Measurements from ENCODE around the gene HPCAL1.
"Not testable (repeated sequence)": the region's sequence is repeated elsewhere in the genome, so short reads cannot be mapped to it uniquely, and the experiment has no call there.

Gene HPCAL1

GRCh38 chr2:10435820-10436204 is 133.1 kb downstream of the HPCAL1 start:
- no peak for DNase-seq (ENCODE audit: low read depth in 1 of 2, low spot score in 1 of 2)

GRCh38 chr2:10436583-10437110 is 133.9 kb downstream of the HPCAL1 start:
- no peak for DNase-seq (ENCODE audit: low read depth in 1 of 2, low spot score in 1 of 2)

GRCh38 chr2:10437806-10438205 is 135.1 kb downstream of the HPCAL1 start:
- DNase-seq (ENCODE audit: low read depth in 1 of 2, low spot score in 1 of 2): no peak

GRCh38 chr2:10438688-10439087 is 136.0 kb downstream of the HPCAL1 start:
- no peak for DNase-seq (ENCODE audit: low read depth in 1 of 2, low spot score in 1 of 2)

GRCh38 chr2:10439185-10439879 is 136.6 kb downstream of the HPCAL1 start:
- DNase-seq (ENCODE audit: low read depth in 1 of 2, low spot score in 1 of 2): no peak

- no peak for DNase-seq (ENCODE audit: low read depth in 1 of 2, low spot score in 1 of 2)
Measured at GRCh38 chr2:10439971-10440370, 137.3 kb downstream of the HPCAL1 start.

- DNase-seq (ENCODE audit: low read depth in 1 of 2, low spot score in 1 of 2): no peak
Measured at GRCh38 chr2:10440736-10441135, 138.0 kb downstream of the HPCAL1 start.

- no peak for DNase-seq (ENCODE audit: low read depth in 1 of 2, low spot score in 1 of 2)
Measured at GRCh38 chr2:10441948-10442347, 139.2 kb downstream of the HPCAL1 start.

- not testable (repeated sequence) for DNase-seq (ENCODE audit: low read depth in 1 of 2, low spot score in 1 of 2)
Measured at GRCh38 chr2:10442469-10443126, 139.9 kb downstream of the HPCAL1 start.

- no peak for DNase-seq (ENCODE audit: low read depth in 1 of 2, low spot score in 1 of 2)
Measured at GRCh38 chr2:10444463-10444862, 141.8 kb downstream of the HPCAL1 start.

- no peak for DNase-seq (ENCODE audit: low read depth in 1 of 2, low spot score in 1 of 2)
Measured at GRCh38 chr2:10446631-10447030, 143.9 kb downstream of the HPCAL1 start.

- no peak for DNase-seq (ENCODE audit: low read depth in 1 of 2, low spot score in 1 of 2)
Measured at GRCh38 chr2:10447300-10447894, 144.7 kb downstream of the HPCAL1 start.

- DNase-seq (ENCODE audit: low read depth in 1 of 2, low spot score in 1 of 2): peak; percentile 98 to 99
Measured at GRCh38 chr2:10447895-10448575, 145.3 kb downstream of the HPCAL1 start, which contains the start of gene ODC1. Gene ODC1 (minus strand): TSS chr2:10448327. CDS start chr2:10445032, 3,295 bp downstream.

- peak; percentile 85 to 95 for DNase-seq (ENCODE audit: low read depth in 1 of 2, low spot score in 1 of 2)
Measured at GRCh38 chr2:10448576-10449485, 146.1 kb downstream of the HPCAL1 start.

GRCh38 chr2:10449486-10449831 is 146.8 kb downstream of the HPCAL1 start:
- no peak for DNase-seq (ENCODE audit: low read depth in 1 of 2, low spot score in 1 of 2)

- DNase-seq (ENCODE audit: low read depth in 1 of 2, low spot score in 1 of 2): no peak
Measured at GRCh38 chr2:10449838-10450691, 147.4 kb downstream of the HPCAL1 start.

- no peak for DNase-seq (ENCODE audit: low read depth in 1 of 2, low spot score in 1 of 2)
Measured at GRCh38 chr2:10451819-10452218, 149.1 kb downstream of the HPCAL1 start.

- DNase-seq (ENCODE audit: low read depth in 1 of 2, low spot score in 1 of 2): no peak
Measured at GRCh38 chr2:10452312-10452711, 149.6 kb downstream of the HPCAL1 start.
